IPS DF 6.9 (cell line): Measurements from ENCODE around the gene MBNL1.
A peak's percentile ranks its signal among the peaks of the same experiment; 100 is the strongest.

Experiments used
- DNase-seq: peaks from one replicate; pipeline ENCODE4 v3.0.0-alpha.2; 2013; ENCODE audit warnings: low read depth, low spot score
- H3K27ac ChIP-seq: one replicate; pipeline ENCODE4 v1.5.1; 2013; ENCODE audit warnings: low read length, control low read depth
- H3K27me3 ChIP-seq: 2 replicates; pipeline ENCODE4 v1.6.1; 2013; ENCODE audit warnings: mild to moderate bottlenecking, low read length; ENCODE audit not compliant: control insufficient read depth, insufficient read depth
- H3K36me3 ChIP-seq: 2 replicates; pipeline ENCODE4 v1.6.1; 2013; ENCODE audit warnings: low read length; ENCODE audit not compliant: control insufficient read depth, insufficient read depth
- H3K4me1 ChIP-seq: 2 replicates; pipeline ENCODE4 v1.6.1; 2013; ENCODE audit warnings: low read length; ENCODE audit not compliant: control insufficient read depth, insufficient read depth
- H3K4me3 ChIP-seq: 2 replicates; pipeline ENCODE4 v1.5.1; 2013; ENCODE audit warnings: mild to moderate bottlenecking, low read length
- H3K9me3 ChIP-seq: 2 replicates; pipeline ENCODE4 v1.6.1; 2013; ENCODE audit warnings: low read length, inconsistent platforms; ENCODE audit not compliant: control insufficient read depth, insufficient read depth
- WGBS: extraction: QIAGEN DNeasy Blood & Tissue Kit; methylation state at CpG from one replicate; pipeline ENCODE4 v1.1.7; 2013; ENCODE audit warnings: mixed read lengths, missing lambda C conversion rate; ENCODE audit not compliant: insufficient read length, insufficient coverage; 5-methylcytosine and 5-hydroxymethylcytosine counted together

The MBNL1 gene

DNA sequence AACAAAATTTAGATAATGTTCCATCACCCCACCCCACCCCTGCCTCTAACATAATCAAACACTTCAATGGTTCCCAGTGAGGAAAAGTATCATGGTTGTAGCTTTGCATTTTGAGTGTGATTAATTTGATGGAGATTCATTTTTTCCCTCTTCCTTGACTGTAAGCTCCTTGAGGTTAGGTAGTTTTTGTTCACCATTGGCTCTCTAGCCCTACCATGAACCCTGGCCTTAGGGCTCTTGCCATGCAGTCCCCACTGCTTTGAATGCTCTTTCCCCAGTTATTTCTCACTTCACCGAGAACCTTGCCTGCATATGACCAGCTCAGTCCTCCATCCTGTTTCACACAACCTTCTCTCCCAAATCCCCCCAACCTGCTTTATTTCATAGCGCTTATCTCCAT, 5.0 kb upstream of the MBNL1 start:
- Histone ChIP-seq H3K36me3 (no peaks in the 10 kb centered on the region), H3K9me3 (no peaks in the 10 kb centered on the region), H3K4me1 (no peaks in the 10 kb centered on the region; the same call in 1 of the 2 replicates), H3K27ac (no peak overlapping the region), H3K27me3 (no peaks in the 10 kb centered on the region), H3K4me3 (no peak overlapping the region)
- WGBS: 100% methylated on average over 1 of the region's 2 CpGs
- no peak for DNase-seq

- no peaks in the 10 kb centered on the region; the same call in 1 of the 2 replicates for H3K4me1 ChIP-seq
- H3K36me3 ChIP-seq: no peaks in the 10 kb centered on the region
- no peak overlapping the region for H3K27ac ChIP-seq
- H3K9me3 ChIP-seq: no peaks in the 10 kb centered on the region
- H3K27me3 ChIP-seq: no peaks in the 10 kb centered on the region
- H3K4me3 ChIP-seq: no peak overlapping the region
- no peak for DNase-seq
Observed at GRCh38 chr3:152264378-152264777, 4.4 kb upstream of the MBNL1 start.

- Histone ChIP-seq H3K9me3 (no peaks in the 10 kb centered on the region), H3K4me3 (no peak overlapping the region), H3K27me3 (no peaks in the 10 kb centered on the region), H3K36me3 (no peaks in the 10 kb centered on the region), H3K4me1 (no peaks in the 10 kb centered on the region; the same call in 1 of the 2 replicates), H3K27ac (no peak overlapping the region)
- no CpG with 5 or more reads among the region's 3 CpGs for WGBS
- DNase-seq: no peak
Observed at GRCh38 chr3:152266221-152266995, 2.3 kb upstream of the MBNL1 start.

DNA sequence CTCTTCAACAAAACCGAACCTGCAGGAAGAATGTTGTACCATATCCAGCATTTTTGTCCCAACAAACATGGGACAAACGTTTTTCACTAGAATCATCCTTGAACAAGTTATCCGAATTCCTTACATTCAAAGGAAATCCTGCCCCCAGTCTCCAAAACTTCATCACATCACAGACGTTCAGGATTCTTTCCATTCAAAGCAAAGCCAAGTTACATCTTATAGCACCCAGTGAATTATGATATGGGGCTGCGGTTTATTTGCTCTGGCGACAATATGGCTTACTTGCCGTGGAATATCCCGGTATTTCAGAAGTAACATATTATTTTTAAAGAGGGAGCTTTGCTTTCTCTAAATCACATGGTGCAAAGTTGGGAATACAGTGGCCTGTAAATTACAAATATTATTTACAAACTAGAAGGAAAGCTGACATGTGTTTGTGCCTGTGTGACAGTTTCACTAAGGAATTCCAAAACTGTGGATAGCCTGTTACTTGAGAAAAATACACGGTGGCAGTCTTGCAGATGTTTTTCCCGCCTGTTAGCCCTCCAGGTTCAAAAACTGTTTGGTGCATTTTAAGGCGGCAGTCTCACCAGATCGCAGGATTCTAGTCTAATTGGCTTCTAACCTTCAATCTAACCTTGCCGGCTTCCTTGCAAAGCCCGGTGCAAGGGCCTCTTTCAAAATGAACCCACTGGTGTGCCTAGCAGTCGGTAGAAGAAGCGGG, 736 bp upstream of the MBNL1 start:
- no peak for DNase-seq
- no peak overlapping the region for H3K27ac ChIP-seq
- no peaks in the 10 kb centered on the region for H3K9me3 ChIP-seq
- H3K4me3 ChIP-seq: peak overlapping the region; percentile 95; the same call in 1 of the 2 replicates
- H3K36me3 ChIP-seq: no peaks in the 10 kb centered on the region
- H3K27me3 ChIP-seq: no peaks in the 10 kb centered on the region
- WGBS: no CpG with 5 or more reads among the region's 16 CpGs
- no peaks in the 10 kb centered on the region; the same call in 1 of the 2 replicates for H3K4me1 ChIP-seq

DNA sequence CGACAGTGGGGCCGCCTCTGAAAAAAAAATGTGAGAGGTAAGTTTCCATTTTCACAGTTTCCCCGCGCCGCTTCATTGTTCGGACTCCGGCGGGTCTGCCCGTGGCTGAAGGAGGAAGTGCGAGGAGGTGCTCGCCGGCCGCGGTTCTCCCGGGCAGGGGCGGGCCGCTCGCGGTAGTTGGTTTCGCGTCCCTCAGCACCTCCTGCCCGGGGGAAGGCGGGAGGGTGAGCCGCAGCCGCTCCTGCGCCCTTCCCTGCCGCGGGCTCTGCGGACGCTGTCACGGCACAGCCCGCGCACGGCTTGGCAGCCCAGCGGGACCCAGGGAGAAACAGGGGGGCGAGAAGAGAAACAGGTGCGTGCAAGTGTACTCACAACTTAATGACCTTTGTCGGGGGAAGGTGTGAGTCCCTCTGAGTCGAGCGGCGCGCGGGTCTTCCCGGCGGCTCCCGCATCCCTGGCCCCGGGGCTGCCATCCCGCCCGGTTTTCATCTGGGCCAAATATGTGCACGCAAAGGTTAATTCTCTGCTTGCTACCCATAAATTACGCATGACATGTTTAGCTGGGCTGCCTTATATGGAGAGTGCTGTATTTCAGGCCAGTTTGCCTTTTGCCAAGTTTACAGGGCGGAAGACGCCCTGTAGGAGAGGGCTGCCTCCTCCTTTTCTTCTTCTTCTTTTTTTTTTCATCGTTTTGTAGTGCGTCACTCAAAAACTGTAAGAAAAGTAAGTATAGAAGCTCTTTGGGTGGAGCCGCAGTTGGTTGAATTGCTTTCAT, 514 bp downstream of the MBNL1 start:
- H3K9me3 ChIP-seq: no peaks in the 10 kb centered on the region
- WGBS: no CpG with 5 or more reads among the region's 56 CpGs
- no peak for DNase-seq
- no peaks in the 10 kb centered on the region for H3K27me3 ChIP-seq
- H3K36me3 ChIP-seq: no peaks in the 10 kb centered on the region
- H3K4me3 ChIP-seq: peak overlapping the region; percentile 95
- H3K27ac ChIP-seq: no peak overlapping the region
- no peaks in the 10 kb centered on the region; the same call in 1 of the 2 replicates for H3K4me1 ChIP-seq

GRCh38 chr3:152269831-152270734, 1.4 kb downstream of the MBNL1 start:
- Histone ChIP-seq H3K4me3 (peak overlapping the region; percentile 95; the same call in 1 of the 2 replicates), H3K9me3 (no peaks in the 10 kb centered on the region), H3K27ac (no peak overlapping the region), H3K4me1 (no peaks in the 10 kb centered on the region; the same call in 1 of the 2 replicates), H3K36me3 (no peaks in the 10 kb centered on the region), H3K27me3 (no peaks in the 10 kb centered on the region)
- DNase-seq: no peak
- WGBS: no CpG with 5 or more reads among the region's 16 CpGs

- Histone ChIP-seq H3K4me1 (no peaks in the 10 kb centered on the region; the same call in 1 of the 2 replicates), H3K27me3 (no peaks in the 10 kb centered on the region), H3K36me3 (no peaks in the 10 kb centered on the region), H3K27ac (no peak overlapping the region), H3K9me3 (no peaks in the 10 kb centered on the region), H3K4me3 (no peak overlapping the region)
- WGBS: no CpG with 5 or more reads among the region's 1 CpG
- no peak for DNase-seq
Observed at GRCh38 chr3:152270937-152271336, 2.2 kb downstream of the MBNL1 start.

DNA sequence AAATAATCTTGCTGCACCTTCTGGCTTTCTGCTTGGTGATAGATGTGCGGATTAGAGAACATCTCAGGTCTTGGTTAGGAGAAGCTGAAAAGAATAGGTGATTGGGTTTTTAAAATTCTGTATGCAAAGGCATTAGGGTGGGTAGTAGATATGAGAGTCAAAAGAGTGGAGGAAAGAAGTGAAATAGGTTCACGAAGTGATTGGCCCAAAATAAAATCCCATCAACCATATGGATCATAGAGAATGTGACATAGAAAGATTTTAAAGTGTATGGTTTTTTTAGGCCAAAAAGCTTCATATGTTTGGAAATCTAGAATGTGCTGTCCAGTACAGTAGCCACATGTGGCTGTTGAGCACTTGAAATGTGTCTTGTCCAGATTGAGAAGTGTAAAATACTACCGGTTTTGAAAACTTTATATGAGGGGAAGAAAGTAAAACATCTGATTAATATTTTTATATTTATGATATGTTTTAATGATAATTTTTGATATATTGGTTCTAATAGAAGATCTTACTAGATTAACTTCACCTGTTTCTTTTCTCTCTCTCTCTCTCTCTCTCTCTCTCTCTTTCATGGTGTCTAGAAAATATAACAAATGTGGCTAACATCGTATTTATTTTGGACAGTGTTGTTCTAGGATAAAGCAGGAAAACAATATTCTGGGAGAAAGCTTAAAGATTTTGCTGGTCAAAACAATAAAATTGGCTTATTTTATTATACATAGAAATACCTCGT, 2.9 kb downstream of the MBNL1 start:
- no peaks in the 10 kb centered on the region for H3K36me3 ChIP-seq
- H3K4me1 ChIP-seq: no peaks in the 10 kb centered on the region; the same call in 1 of the 2 replicates
- no peaks in the 10 kb centered on the region for H3K9me3 ChIP-seq
- WGBS: no CpG with 5 or more reads among the region's 5 CpGs
- DNase-seq: no peak
- H3K4me3 ChIP-seq: no peak overlapping the region
- H3K27me3 ChIP-seq: no peaks in the 10 kb centered on the region
- no peak overlapping the region for H3K27ac ChIP-seq

DNA sequence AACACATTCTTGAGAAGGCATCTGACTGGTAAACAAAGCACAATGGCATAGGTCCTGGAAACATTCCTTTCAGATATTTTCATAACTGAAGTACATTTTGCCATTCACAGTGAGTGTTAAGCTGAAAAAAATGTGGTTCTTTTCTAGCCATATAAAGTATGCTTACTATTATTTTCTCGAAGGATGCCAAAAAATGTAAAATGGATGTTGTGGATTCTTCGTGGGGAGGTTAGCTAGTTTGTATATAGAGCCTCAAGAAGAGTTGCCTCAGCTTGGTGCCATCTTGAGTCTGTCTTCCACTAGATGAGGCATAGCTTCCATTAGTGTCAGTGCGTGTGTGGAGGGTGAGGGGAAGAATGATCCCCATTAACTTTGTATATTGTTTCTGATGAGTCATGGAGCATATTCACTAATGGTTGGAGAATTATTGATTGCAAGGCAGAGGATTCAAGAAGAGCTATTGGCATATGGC, 4.1 kb downstream of the MBNL1 start:
- no CpG with 5 or more reads among the region's 3 CpGs for WGBS
- Histone ChIP-seq H3K4me3 (no peak overlapping the region), H3K27ac (no peak overlapping the region), H3K27me3 (no peaks in the 10 kb centered on the region), H3K4me1 (no peaks in the 10 kb centered on the region; the same call in 1 of the 2 replicates), H3K9me3 (no peaks in the 10 kb centered on the region), H3K36me3 (no peaks in the 10 kb centered on the region)
- no peak for DNase-seq
